HG03196 (cell line): ENCODE measurements around the gene TBC1D3K.
"Not testable (repeated sequence)": the region's sequence is repeated elsewhere in the genome, so short reads cannot be mapped to it uniquely, and the experiment has no call there.

Experiments used
- ATAC-seq: cut with Tn5 transposase; IDR thresholded peaks from one replicate; pipeline ENCODE4 v1.9.1; 2021; ENCODE audit not compliant: unreplicated experiment

Gene TBC1D3K

GRCh38 chr17:37924115-37924514 lies at the start of gene TBC1D3K:
TBC1D3K (plus strand) TSS chr17:37924415; CDS start chr17:37926000, 1,585 bp downstream.
- ATAC-seq, result not testable (repeated sequence)

GRCh38 chr17:37884516-37884915 lies 39.7 kb upstream of the TBC1D3K start:
- no peak for ATAC-seq

- no peak for ATAC-seq
Measured at GRCh38 chr17:37885136-37885535, 39.1 kb upstream of the TBC1D3K start.

- ATAC-seq, result no peak
Measured at GRCh38 chr17:37888881-37889280, 35.3 kb upstream of the TBC1D3K start.

GRCh38 chr17:37896961-37897360 lies 27.3 kb upstream of the TBC1D3K start:
- not testable (repeated sequence) for ATAC-seq
